ENCODE results near the gene NTRK2.

Gene NTRK2

GRCh38 chr9:84939774-84940173 lies 270.2 kb downstream of the NTRK2 start:
- no peak for DNase-seq (ENCODE audit: low spot score)

- no peak for DNase-seq (ENCODE audit: low spot score)
Measured at GRCh38 chr9:84940294-84940693, 270.8 kb downstream of the NTRK2 start.

DNA sequence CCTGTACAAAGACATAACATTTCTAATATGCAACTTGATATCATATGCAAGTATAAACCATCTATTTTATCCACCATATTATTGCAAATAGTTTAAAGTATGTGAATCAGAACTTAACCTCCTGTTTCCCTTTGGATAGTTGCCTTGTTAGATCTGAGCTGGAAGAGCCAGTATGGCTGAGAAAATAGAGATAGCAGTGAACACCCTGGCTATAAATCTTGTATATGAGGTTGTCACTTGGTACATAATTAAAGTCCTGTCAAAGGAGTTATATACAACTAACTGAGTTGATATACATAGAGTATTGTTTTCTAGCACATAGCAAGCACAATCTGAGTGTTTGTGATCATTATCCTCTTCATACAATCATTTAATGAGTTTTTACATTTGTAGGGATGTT lies 272.3 kb downstream of the NTRK2 start:
- DNase-seq (ENCODE audit: low spot score), result no peak

GRCh38 chr9:84943482-84944050 lies 274.0 kb downstream of the NTRK2 start:
- DNase-seq (ENCODE audit: low spot score), result no peak

DNA sequence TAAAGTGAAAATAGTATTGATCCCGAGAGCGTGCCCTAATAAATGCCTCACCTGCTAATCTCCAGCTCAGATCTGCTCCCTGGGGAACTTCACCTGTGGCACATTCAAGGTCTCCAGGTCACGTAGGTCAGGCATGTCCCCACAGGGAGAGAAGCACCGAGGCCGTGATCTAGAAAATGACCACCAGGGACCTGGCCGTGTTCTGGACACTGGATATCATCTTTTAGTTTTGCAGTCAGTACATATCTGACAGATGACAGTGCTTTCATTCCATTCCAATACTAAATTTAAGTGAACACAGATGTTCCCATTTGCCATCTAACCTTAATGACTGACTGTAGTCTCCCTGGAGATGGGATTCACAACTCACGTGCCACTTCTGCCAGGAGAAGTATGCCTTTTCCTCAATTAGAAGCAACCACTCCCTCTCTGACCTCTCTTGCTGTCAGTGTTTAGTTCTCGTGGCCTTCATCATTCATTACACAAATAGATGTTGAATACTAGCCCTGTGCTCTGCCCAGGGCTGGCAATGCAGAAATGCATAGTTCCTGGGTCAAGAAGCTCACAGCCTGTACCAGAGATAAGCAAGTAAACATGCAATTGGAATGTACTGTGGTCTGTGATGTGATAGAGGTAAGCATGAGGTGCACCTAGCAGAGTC lies 276.5 kb downstream of the NTRK2 start:
- no peak for DNase-seq (ENCODE audit: low spot score)

GRCh38 chr9:84947412-84947972 lies 278.0 kb downstream of the NTRK2 start:
- DNase-seq (ENCODE audit: low spot score), result no peak

DNA sequence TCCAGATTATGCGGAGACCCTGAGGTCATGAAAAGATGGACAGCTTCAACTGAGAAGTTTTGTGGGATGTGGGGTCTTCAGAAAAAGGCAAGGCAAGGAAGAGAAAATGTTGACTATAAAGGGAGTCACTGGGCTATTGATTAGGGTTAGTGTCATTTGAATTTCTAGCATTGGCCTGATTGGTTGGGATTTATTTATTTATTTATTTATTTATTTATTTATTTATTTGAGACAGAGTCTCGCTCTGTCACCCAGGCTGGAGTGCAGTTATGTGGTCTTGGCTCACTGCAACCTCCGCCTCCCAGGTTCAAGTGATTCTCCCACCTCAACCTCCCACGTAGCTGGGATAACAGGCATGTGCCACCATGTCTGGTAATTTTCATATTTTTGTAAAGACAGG lies 279.7 kb downstream of the NTRK2 start:
- DNase-seq (ENCODE audit: low spot score), result no peak

- no peak for DNase-seq (ENCODE audit: low spot score)
Measured at GRCh38 chr9:84949971-84950370, 280.4 kb downstream of the NTRK2 start.

- DNase-seq (ENCODE audit: low spot score), result no peak
Measured at GRCh38 chr9:84950879-84951811, 281.6 kb downstream of the NTRK2 start.

DNA sequence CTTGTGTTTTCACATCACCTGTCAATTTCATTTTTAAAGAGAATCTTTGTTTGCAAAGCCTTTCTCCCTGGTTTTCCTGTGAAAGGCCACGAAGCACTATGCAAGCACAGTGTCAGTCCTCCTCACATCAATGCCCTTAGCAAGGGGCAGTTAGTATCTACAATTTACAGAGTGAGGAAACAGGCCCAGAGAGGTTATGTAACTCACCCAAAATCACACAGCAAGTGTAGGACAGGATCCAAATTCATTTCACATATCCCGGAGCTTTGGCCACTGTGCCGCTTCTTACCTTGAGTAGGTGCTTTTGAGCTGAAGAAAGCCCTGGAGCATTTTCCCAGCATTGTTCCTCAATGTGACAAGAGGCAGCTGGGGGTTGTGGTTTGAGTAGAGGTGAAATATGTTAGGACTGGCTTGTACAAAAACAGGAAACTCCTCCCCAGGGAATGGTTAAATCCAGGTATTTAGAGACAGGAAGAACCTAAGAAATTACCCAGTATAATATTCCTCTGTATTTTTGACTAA lies 283.8 kb downstream of the NTRK2 start:
- no peak for DNase-seq (ENCODE audit: low spot score)

- peak; percentile 72 for DNase-seq (ENCODE audit: low spot score)
Measured at GRCh38 chr9:84953797-84954705, 284.5 kb downstream of the NTRK2 start.

DNA sequence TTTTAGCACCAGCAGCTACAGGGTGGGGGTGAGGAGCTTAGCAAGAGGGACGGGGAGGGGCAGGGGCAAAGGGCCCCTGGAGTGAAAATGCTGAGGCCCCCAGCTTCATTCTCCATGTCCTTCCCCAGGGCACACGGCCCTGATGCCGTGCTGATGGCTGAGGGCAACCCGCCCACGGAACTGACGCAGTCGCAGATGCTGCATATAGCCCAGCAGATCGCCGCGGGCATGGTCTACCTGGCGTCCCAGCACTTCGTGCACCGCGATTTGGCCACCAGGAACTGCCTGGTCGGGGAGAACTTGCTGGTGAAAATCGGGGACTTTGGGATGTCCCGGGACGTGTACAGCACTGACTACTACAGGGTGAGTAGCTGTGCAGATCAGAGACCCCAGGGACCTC lies 285.6 kb downstream of the NTRK2 start:
- no peak for DNase-seq (ENCODE audit: low spot score)

DNA sequence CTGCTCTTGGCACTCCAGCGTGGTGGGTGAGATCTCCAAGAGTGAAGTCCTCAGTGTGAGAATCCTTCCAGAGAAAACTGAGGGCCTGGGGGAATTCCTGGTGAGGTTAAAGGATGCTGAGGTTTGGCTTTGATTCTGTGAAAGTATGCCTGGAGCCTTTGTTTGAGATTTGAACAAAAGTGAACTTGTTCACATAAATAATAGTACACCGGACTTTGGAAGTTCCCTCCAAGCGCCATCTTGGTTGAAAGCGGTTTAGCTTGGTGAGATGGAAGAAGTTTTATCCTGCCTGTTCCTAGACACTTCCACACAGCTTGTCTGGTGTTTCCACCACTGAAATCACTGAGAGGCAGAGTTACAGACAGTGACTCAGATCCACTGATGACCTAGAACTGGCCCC lies 286.4 kb downstream of the NTRK2 start:
- no peak for DNase-seq (ENCODE audit: low spot score)

GRCh38 chr9:84959339-84959738 lies 289.8 kb downstream of the NTRK2 start:
- DNase-seq (ENCODE audit: low spot score), result no peak

DNA sequence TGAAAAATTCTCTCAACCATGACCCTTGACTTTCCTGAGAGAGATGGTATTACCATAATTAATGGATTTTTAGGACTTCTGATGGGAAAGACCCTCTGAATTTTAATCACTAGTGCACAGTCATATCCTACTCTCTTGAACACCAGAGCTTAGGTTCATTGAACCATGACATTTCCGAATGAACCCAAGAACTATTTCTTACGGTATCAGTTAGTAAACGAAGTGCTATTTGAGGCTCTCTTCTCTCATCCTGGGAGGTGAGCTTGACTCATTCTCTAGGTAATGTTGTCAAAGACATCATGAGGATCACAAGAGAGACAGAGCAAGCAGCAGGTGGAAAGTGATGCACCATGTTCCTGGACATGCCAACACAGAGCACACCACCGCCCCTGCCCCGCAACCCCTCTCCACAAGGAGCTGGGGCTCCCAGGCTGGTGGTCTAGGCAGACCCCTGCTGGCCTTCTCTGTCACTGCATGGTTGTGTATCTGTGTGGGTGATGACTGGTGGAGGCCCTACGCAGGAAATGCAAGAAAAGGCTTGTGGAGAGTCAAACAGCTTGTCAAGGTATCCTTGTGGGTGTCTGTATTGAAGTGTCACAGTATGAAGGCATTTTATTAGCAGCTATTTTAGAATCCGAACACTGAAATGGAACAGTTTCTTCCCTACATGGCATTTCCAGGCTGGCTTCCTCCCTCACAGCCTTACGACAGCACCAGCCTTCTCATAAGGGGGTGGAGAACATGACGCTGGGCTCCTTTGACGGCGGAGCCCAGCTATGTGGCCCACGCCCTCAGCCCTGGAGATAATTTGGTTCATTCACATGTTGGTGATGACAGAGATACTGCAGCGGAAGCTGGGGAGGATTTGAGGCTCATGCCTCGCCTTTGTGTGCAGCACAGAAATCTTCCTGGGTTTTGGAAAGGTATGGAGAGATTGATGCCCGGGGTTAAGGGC lies 297.6 kb downstream of the NTRK2 start:
- no peak for DNase-seq (ENCODE audit: low spot score)

- no peak for DNase-seq (ENCODE audit: low spot score)
Measured at GRCh38 chr9:84969084-84969483, 299.6 kb downstream of the NTRK2 start.

GRCh38 chr9:84969736-84970135 lies 300.2 kb downstream of the NTRK2 start:
- DNase-seq (ENCODE audit: low spot score), result no peak

GRCh38 chr9:84970432-84970831 lies 300.9 kb downstream of the NTRK2 start:
- no peak for DNase-seq (ENCODE audit: low spot score)

GRCh38 chr9:84971571-84971970 lies 302.0 kb downstream of the NTRK2 start:
- DNase-seq (ENCODE audit: low spot score), result no peak

DNA sequence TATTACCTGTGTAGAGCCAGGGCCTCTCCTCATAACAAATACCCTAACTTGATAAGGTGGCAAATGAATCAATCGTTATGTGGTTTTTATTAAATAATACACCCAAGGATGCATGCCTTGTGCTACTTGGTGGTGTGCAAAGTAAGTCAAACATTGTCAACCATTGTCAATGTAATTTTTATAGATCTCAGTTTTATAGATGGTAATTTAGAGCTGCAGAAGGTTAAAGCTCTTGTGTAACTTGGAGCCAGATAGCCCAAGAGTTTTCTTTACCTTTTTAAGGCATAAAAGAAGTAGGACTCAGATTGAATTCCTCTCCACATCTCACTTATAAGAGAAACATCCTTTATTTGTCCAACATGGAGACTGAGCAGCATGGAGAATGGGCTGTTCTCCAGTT lies 304.7 kb downstream of the NTRK2 start:
- DNase-seq (ENCODE audit: low spot score), result no peak

Data from hepatic stellate cell (primary cell).